ENCODE results near the gene BCAS3.

BCAS3 gene

DNA sequence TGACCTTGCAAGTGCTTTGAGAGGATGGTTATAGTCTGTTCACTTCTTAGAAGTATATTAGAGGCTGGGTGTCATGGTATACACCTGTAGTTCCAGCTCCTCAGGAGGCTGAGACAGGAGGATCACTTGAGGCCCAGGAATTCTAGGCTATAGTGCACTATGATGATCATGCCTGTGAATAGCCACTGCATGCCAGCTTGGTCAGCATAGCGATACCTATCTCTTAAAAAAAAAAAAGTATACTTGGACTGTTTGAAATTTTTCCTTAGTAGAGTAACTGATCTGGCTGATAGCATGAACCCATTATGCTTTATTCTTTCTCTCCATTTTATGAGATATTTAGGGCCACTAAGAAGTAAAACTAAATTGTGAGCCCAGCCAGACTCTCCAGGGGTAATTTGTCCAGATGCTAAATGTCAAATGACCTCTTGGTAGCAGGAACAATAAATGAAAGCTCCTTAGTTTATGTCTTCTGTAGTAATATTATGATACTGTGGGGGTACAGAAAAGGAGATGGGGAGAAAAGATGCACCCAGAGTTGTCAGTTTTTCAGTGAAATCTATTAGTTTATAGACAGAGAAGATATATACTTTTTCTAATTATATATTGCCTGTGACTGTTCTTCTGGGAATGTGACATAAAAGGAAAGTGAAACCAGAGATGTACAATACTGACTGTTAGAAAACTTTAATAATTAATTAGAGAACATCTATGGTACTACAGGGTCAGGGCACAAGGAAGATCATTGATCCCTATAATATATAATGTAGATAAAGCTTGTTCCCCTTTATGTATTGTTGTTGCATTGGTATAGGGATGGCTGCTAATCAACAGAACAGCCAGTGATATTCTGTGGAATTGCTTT lies 386.7 kb downstream of the BCAS3 start:
- FAIRE-seq = no peak
- no peak for DNase-seq (ENCODE audit: insufficient read length)
- TF ChIP-seq POLR2AphosphoS5 (IDR thresholded peaks at IDR 0.05; ENCODE audit: low read depth, low read length) = no peak
- no peak for TF ChIP-seq POLR2A (IDR thresholded peaks at IDR 0.05; ENCODE audit: low read depth, low read length)
- no peak for TF ChIP-seq TAF1 (IDR thresholded peaks at IDR 0.05; ENCODE audit: borderline replicate concordance, low read depth, low read length)

DNA sequence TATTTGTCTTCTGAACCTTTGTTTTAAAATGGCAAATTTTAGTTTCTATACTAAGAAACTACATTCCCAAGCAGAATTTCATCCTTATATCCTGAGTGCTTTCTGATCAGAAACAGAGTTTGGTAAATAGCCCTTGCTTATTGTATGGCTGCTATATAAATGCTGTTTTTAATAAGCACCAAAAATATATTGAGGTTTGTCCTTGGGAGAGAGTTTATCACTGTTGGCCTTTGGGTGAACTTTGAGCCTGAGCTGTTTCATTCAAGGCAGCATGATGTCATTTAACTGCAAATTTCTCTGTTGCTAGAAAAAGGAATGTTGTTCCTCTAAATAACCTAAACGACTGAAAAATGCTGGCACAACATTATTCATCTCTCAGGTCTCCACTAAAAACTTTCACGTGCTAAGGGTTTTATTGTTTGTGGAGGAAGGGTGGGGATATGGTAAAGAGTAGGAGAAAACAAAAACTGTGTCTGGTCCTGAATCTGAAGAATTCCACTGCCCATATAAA lies 387.7 kb downstream of the BCAS3 start:
- TF ChIP-seq POLR2AphosphoS5 (IDR thresholded peaks at IDR 0.05; ENCODE audit: low read depth, low read length) = no peak
- TF ChIP-seq POLR2A (IDR thresholded peaks at IDR 0.05; ENCODE audit: low read depth, low read length) = no peak
- DNase-seq (ENCODE audit: insufficient read length) = no peak
- no peak for FAIRE-seq

DNA sequence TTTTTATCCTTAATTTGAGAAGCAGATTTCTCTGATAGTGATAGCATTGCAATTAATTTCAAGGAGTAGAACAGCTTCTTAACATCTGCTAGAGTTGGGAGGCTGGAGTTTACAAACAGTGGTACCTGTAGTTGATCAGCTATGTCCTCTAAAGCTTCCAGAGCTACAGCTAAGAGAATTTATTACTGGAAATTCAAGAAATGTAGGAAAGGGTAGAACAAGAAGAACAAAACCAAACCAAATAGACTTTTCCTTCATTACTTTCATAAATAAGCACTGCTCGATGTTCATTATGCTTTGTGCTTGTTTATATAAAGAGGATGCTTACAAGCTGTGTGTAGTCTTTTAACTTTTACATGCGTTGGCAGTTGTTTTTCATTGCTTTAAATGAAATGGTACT lies 388.4 kb downstream of the BCAS3 start:
- DNase-seq (ENCODE audit: insufficient read length) = no peak
- no peak for FAIRE-seq
- TF ChIP-seq POLR2A (IDR thresholded peaks at IDR 0.05; ENCODE audit: low read depth, low read length) = no peak
- no peak for TF ChIP-seq TAF1 (IDR thresholded peaks at IDR 0.05; ENCODE audit: borderline replicate concordance, low read depth, low read length)
- no peak for TF ChIP-seq POLR2AphosphoS5 (IDR thresholded peaks at IDR 0.05; ENCODE audit: low read depth, low read length)

DNA sequence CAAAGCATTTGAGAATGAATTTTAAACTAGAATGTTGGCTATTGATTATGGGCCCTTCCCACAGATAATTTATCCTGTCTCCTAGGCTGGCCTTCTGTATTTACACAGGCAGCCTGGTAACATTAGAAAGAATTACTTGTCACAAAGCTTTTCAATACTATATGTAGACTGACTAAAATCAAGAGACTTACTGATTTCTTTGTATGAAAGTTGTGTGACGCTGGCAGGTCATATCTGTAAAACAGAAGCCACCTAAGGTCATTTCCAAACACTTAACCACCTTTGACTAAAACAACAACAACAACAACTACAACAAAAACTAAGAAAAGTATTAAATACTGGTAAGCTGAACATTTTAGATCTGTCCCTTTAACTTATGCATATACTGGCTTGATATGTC lies 393.0 kb downstream of the BCAS3 start:
- FAIRE-seq = no peak

DNA sequence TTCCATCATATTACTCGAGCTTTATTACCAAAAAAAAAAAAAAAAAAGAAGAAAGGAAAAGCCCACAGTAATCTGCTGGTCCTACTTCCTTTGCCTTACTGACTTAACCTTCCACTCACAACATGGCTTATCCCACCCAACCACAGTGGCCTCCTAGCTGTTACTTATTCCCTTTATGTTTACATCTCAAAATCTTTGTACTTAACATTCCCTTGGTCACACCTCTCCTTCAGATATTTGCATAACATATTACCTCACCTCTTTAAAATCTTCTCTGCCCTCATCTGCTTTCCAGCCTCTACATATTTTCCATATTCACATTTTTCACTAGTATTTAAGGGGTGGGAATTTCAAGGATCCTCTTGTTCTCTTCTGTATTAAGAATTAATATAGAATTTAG lies 395.0 kb downstream of the BCAS3 start:
- FAIRE-seq (no peak), DNase-seq (ENCODE audit: insufficient read length) (no peak)
- TF ChIP-seq TAF1 (IDR thresholded peaks at IDR 0.05; ENCODE audit: borderline replicate concordance, low read depth, low read length) (no peak), POLR2A (IDR thresholded peaks at IDR 0.05; ENCODE audit: low read depth, low read length) (no peak), POLR2AphosphoS5 (IDR thresholded peaks at IDR 0.05; ENCODE audit: low read depth, low read length) (no peak)

More for the DNA sequence above, 393.0 kb downstream of the BCAS3 start:
- no peak for DNase-seq (ENCODE audit: insufficient read length)
- TF ChIP-seq POLR2AphosphoS5 (IDR thresholded peaks at IDR 0.05; ENCODE audit: low read depth, low read length) (no peak), TAF1 (IDR thresholded peaks at IDR 0.05; ENCODE audit: borderline replicate concordance, low read depth, low read length) (no peak), POLR2A (IDR thresholded peaks at IDR 0.05; ENCODE audit: low read depth, low read length) (no peak)

DNA sequence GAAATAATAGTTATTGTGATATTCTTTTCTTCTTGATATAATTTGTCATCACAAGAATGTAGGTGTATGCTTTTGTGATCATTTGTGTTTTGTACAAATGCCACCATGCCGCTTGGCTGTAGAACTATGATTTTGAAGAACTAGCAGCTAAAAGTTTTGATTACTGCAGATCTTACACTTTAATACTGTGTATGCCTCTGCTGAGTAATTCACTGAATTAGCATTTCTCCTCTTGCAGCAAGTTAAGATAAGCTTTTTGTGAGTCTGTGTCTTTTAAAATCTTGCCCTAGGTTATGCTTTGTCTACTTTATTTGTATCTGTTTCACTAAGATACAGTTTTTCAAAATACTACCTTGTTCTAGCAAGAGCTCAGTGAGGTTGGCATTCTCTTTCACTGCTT lies 395.5 kb downstream of the BCAS3 start:
- FAIRE-seq = no peak
- no peak for DNase-seq (ENCODE audit: insufficient read length)
- TF ChIP-seq POLR2AphosphoS5 (IDR thresholded peaks at IDR 0.05; ENCODE audit: low read depth, low read length) (no peak), POLR2A (IDR thresholded peaks at IDR 0.05; ENCODE audit: low read depth, low read length) (no peak), TAF1 (IDR thresholded peaks at IDR 0.05; ENCODE audit: borderline replicate concordance, low read depth, low read length) (no peak)

DNA sequence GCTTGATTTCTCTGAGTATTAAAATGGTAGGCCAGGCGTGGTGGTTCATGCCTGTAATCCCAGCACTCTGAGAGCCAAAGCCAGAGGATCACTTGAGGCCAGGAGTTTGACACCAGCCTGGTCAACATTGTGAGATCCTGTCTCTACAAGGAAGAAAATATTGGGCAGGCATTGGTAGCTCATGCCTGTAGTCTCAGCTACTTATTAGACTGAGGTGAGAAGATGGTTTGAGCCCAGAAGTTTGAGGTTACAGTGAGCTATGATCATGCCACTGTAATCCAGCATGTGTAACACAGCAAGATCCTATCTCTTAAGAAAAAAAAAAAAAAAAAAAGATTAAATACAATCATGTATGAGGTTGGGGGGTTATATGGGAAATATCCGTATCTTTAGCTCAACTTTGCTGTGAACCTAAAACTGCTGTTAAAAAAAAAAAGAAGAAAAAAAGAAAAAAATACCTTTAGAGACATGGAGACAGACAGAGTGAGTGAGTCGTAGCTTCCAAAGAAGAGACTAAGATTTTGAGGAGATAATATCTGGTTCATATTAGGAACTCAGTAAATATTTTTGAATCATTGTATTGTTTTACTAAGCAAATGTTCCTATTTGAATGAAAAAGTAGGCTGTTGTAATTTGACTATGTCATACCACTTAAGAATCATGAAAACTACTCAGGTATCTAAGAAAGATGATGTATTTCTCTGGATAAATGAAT lies 396.3 kb downstream of the BCAS3 start:
- DNase-seq (ENCODE audit: insufficient read length) (no peak), FAIRE-seq (no peak)
- TF ChIP-seq TAF1 (IDR thresholded peaks at IDR 0.05; ENCODE audit: borderline replicate concordance, low read depth, low read length) (no peak), POLR2AphosphoS5 (IDR thresholded peaks at IDR 0.05; ENCODE audit: low read depth, low read length) (no peak), POLR2A (IDR thresholded peaks at IDR 0.05; ENCODE audit: low read depth, low read length) (no peak)

DNA sequence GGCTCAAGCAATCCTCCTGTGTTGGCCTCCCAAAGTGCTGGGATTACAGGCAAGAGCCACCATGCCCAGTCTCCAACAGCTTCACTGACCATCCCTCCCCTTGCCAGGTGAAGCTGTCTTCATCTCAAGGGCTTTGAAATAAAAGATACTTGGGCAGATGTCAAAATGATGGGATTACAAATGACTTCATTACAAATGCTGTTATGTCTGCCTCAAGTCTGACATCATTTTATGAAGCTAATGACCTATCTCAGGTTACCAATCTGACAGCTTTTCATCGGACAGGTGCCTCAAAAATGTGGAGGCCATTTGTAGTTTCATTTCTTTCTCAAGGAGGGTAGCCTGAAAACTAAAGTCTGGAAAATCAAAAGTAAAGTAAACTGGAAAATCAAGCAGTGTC lies 398.3 kb downstream of the BCAS3 start:
- DNase-seq (ENCODE audit: insufficient read length) = no peak
- no peak for FAIRE-seq
- TF ChIP-seq POLR2AphosphoS5 (IDR thresholded peaks at IDR 0.05; ENCODE audit: low read depth, low read length) = no peak
- no peak for TF ChIP-seq TAF1 (IDR thresholded peaks at IDR 0.05; ENCODE audit: borderline replicate concordance, low read depth, low read length)
- TF ChIP-seq POLR2A (IDR thresholded peaks at IDR 0.05; ENCODE audit: low read depth, low read length) = no peak

DNA sequence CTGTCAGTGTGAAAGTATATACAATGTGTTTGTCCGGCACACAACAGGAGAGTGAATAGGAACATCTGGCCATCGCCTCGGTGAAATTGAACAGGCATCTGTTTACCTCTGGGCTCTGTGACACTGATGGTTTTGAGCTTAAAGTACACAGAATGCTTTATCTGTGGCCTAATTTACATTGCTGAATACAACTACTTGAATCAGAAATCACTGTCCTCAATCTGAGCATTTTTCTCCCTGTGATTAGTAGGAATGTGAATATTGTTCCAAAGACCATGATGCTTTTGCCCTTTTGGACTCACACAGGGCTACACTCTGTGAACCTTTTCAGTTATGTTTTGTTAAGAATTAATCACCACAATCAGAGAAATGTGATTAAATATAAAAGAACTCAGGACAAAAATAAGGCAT lies 399.0 kb downstream of the BCAS3 start:
- TF ChIP-seq POLR2AphosphoS5 (IDR thresholded peaks at IDR 0.05; ENCODE audit: low read depth, low read length) (no peak), POLR2A (IDR thresholded peaks at IDR 0.05; ENCODE audit: low read depth, low read length) (no peak), TAF1 (IDR thresholded peaks at IDR 0.05; ENCODE audit: borderline replicate concordance, low read depth, low read length) (no peak)
- FAIRE-seq (no peak), DNase-seq (ENCODE audit: insufficient read length) (no peak)

DNA sequence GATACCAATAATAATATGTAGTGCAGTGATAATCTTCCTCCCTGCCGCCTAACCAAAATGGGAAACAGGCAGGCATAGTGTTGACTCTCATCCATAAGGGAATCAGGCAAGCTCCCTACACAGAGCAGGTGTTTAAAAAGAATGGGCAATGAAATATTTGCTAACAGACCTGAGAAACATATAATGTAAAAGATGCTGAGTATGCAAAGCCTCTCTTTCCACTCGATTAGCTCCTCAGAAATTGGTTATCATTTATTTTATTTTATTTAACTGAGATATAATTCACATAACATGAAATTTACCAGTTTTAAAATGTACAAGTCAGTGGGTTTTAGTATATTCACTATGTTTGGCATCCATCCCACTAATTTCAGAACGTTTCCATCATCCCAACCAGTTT lies 404.3 kb downstream of the BCAS3 start:
- no peak for FAIRE-seq
- DNase-seq (ENCODE audit: insufficient read length) = no peak
- no peak for TF ChIP-seq POLR2AphosphoS5 (IDR thresholded peaks at IDR 0.05; ENCODE audit: low read depth, low read length)
- no peak for TF ChIP-seq TAF1 (IDR thresholded peaks at IDR 0.05; ENCODE audit: borderline replicate concordance, low read depth, low read length)
- TF ChIP-seq POLR2A (IDR thresholded peaks at IDR 0.05; ENCODE audit: low read depth, low read length) = no peak

DNA sequence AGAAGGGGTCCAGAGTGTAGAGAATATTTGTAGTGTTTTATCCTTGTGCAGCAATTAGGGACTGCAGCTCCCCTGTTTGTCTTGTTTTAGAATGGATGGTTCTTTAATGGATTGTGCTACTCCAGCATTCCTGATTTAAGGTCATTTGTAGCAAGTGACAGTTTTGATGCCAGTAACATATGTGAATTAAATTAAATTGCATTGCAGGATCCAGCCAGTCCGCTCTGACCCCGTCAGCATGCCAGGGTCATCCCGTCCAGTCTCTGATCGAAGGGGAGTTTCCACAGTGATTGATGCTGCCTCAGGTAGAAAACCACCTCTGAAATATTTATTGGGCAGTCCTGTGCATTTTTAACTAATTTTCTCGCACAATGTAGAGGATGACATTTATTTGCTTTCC lies 406.6 kb downstream of the BCAS3 start:
- FAIRE-seq (no peak), DNase-seq (ENCODE audit: insufficient read length) (no peak)
- TF ChIP-seq POLR2A (IDR thresholded peaks at IDR 0.05; ENCODE audit: low read depth, low read length) (no peak), POLR2AphosphoS5 (IDR thresholded peaks at IDR 0.05; ENCODE audit: low read depth, low read length) (no peak), TAF1 (IDR thresholded peaks at IDR 0.05; ENCODE audit: borderline replicate concordance, low read depth, low read length) (no peak)

DNA sequence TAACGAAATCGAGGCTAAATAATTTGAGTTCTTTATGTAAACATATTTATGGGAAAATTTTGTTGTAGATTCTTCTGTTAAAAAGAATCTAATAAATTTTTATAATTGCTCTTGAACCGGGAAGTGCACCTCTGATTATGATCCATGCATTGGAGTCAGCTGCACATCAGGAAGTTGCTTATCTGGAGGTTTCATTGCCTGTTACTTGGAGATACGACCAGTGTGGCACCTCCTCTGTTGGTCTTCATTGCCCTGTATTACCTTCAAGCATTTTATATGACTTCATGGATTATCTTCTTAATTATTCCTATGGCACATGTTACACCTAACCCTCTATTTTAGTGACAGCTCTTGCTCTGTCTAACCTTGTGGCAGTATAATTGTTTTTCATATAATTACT lies 409.4 kb downstream of the BCAS3 start:
- TF ChIP-seq TAF1 (IDR thresholded peaks at IDR 0.05; ENCODE audit: borderline replicate concordance, low read depth, low read length) (no peak), POLR2A (IDR thresholded peaks at IDR 0.05; ENCODE audit: low read depth, low read length) (no peak), POLR2AphosphoS5 (IDR thresholded peaks at IDR 0.05; ENCODE audit: low read depth, low read length) (no peak)
- FAIRE-seq (no peak), DNase-seq (ENCODE audit: insufficient read length) (no peak)
